ENCODE measurements around the gene CERS6.
"Not testable (repeated sequence)": the region's sequence is repeated elsewhere in the genome, so short reads cannot be mapped to it uniquely, and the experiment has no call there.

DNA sequence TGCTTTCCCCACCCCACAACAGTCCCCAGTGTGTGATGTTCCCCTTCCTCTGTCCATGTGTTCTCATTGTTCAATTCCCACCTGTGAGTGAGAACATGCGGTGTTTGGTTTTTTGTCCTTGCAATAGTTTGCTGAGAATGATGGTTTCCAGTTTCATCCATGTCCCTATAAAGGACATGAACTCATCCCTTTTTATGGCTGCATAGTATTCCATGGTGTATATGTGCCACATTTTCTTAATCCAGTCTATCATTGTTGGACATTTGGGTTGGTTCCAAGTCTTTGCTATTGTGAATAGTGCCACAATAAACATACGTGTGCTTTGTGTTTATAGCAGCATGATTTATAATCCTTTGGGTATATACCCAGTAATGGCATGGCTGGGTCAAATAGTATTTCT is 335.1 kb downstream of the CERS6 start:
- TF ChIP-seq, protein P1, sequence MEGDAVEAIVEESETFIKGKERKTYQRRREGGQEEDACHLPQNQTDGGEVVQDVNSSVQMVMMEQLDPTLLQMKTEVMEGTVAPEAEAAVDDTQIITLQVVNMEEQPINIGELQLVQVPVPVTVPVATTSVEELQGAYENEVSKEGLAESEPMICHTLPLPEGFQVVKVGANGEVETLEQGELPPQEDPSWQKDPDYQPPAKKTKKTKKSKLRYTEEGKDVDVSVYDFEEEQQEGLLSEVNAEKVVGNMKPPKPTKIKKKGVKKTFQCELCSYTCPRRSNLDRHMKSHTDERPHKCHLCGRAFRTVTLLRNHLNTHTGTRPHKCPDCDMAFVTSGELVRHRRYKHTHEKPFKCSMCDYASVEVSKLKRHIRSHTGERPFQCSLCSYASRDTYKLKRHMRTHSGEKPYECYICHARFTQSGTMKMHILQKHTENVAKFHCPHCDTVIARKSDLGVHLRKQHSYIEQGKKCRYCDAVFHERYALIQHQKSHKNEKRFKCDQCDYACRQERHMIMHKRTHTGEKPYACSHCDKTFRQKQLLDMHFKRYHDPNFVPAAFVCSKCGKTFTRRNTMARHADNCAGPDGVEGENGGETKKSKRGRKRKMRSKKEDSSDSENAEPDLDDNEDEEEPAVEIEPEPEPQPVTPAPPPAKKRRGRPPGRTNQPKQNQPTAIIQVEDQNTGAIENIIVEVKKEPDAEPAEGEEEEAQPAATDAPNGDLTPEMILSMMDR (conservative IDR thresholded peaks at IDR 0.05 in 1 of 2, IDR thresholded peaks at IDR 0.05 in 1 of 2; ENCODE audit: extremely low read depth in 1 of 2, insufficient read depth in 1 of 2, low read depth in 1 of 2, low read length in 2 of 2), result not testable (repeated sequence)
- TF ChIP-seq EZH2 (IDR thresholded peaks at IDR 0.05; ENCODE audit: borderline replicate concordance, low read length), result not testable (repeated sequence)

Measured in mammary epithelial cell (primary cell).